Activated T-cell treated with anti-CD3 and anti-CD28 coated beads, Interleukin-2, amount 50 U/mL, for 24 hours (primary cell): Measurements from ENCODE around the gene RPN2.

Experiments
- DNase-seq: peaks from one replicate; pipeline ENCODE4 v3.0.0-alpha.2; 2020
- H3K27ac Mint-ChIP-seq: 2 replicates; pipeline ENCODE4 v1.8.0; 2020; ENCODE audit warnings: mild to moderate bottlenecking, mixed read lengths
- H3K27me3 Mint-ChIP-seq: 2 replicates; pipeline ENCODE4 v1.8.0; 2020; ENCODE audit warnings: mixed read lengths
- H3K36me3 Mint-ChIP-seq: 2 replicates; pipeline ENCODE4 v1.8.0; 2020; ENCODE audit warnings: low read depth, mixed read lengths
- H3K4me1 Mint-ChIP-seq: 2 replicates; pipeline ENCODE4 v1.8.0; 2020; ENCODE audit warnings: low read depth, mixed read lengths
- H3K4me3 Mint-ChIP-seq: 2 replicates; pipeline ENCODE4 v1.8.0; 2020; ENCODE audit warnings: mild to moderate bottlenecking, moderate library complexity, mixed read lengths
- H3K9me3 Mint-ChIP-seq: 2 replicates; pipeline ENCODE4 v1.8.0; 2020; ENCODE audit warnings: mixed read lengths

Gene RPN2

GRCh38 chr20:37251825-37252477, 72.8 kb downstream of the RPN2 start:
- Mint-ChIP-seq H3K9me3 (no peaks in the 10 kb centered on the region), H3K4me1 (no peaks in the 10 kb centered on the region), H3K4me3 (no peak overlapping the region), H3K36me3 (peaks cover 3% of the 10 kb centered on the region), H3K27ac (no peak overlapping the region), H3K27me3 (no peaks in the 10 kb centered on the region)
- no peak for DNase-seq

GRCh38 chr20:37253087-37253486, 74.0 kb downstream of the RPN2 start:
- no peak overlapping the region for H3K27ac Mint-ChIP-seq
- H3K4me1 Mint-ChIP-seq = no peaks in the 10 kb centered on the region
- no peaks in the 10 kb centered on the region for H3K27me3 Mint-ChIP-seq
- H3K36me3 Mint-ChIP-seq = peaks cover 3% of the 10 kb centered on the region
- no peak for DNase-seq
- H3K4me3 Mint-ChIP-seq = no peak overlapping the region
- no peaks in the 10 kb centered on the region for H3K9me3 Mint-ChIP-seq

- H3K27me3 Mint-ChIP-seq = peaks cover 3% of the 10 kb centered on the region
Measured at GRCh38 chr20:37254114-37254878, 75.2 kb downstream of the RPN2 start.

GRCh38 chr20:37256286-37256685, 77.2 kb downstream of the RPN2 start:
- Mint-ChIP-seq H3K36me3 (no peaks in the 10 kb centered on the region), H3K27ac (no peak overlapping the region)

More at GRCh38 chr20:37254114-37254878, 75.2 kb downstream of the RPN2 start:
- H3K27ac Mint-ChIP-seq = no peak overlapping the region
- H3K4me3 Mint-ChIP-seq = no peak overlapping the region
- H3K9me3 Mint-ChIP-seq = no peaks in the 10 kb centered on the region
- no peaks in the 10 kb centered on the region for H3K4me1 Mint-ChIP-seq
- no peaks in the 10 kb centered on the region for H3K36me3 Mint-ChIP-seq
- no peak for DNase-seq

GRCh38 chr20:37257530-37257929, 78.4 kb downstream of the RPN2 start:
- no peak for DNase-seq
- Mint-ChIP-seq H3K27ac (no peak overlapping the region), H3K36me3 (no peaks in the 10 kb centered on the region), H3K4me1 (no peaks in the 10 kb centered on the region), H3K4me3 (no peak overlapping the region), H3K9me3 (no peaks in the 10 kb centered on the region), H3K27me3 (peaks cover 8% of the 10 kb centered on the region)

More at GRCh38 chr20:37256286-37256685, 77.2 kb downstream of the RPN2 start:
- Mint-ChIP-seq H3K4me1 (no peaks in the 10 kb centered on the region), H3K27me3 (peaks cover 5% of the 10 kb centered on the region), H3K4me3 (no peak overlapping the region), H3K9me3 (no peaks in the 10 kb centered on the region)
- DNase-seq = no peak

GRCh38 chr20:37257988-37258387, 78.9 kb downstream of the RPN2 start:
- Mint-ChIP-seq H3K4me3 (no peak overlapping the region), H3K27me3 (peaks cover 8% of the 10 kb centered on the region), H3K36me3 (no peaks in the 10 kb centered on the region), H3K27ac (no peak overlapping the region), H3K9me3 (no peaks in the 10 kb centered on the region), H3K4me1 (no peaks in the 10 kb centered on the region)
- DNase-seq = no peak

- Mint-ChIP-seq H3K27ac (no peak overlapping the region), H3K36me3 (no peaks in the 10 kb centered on the region), H3K4me1 (no peaks in the 10 kb centered on the region), H3K9me3 (no peaks in the 10 kb centered on the region), H3K4me3 (no peak overlapping the region), H3K27me3 (peaks cover 8% of the 10 kb centered on the region)
- DNase-seq = no peak
Measured at GRCh38 chr20:37259031-37259430, 79.9 kb downstream of the RPN2 start.

GRCh38 chr20:37259865-37260264, 80.7 kb downstream of the RPN2 start:
- no peak for DNase-seq
- Mint-ChIP-seq H3K36me3 (no peaks in the 10 kb centered on the region), H3K27ac (no peak overlapping the region), H3K9me3 (no peaks in the 10 kb centered on the region), H3K27me3 (peaks cover 8% of the 10 kb centered on the region), H3K4me1 (no peaks in the 10 kb centered on the region), H3K4me3 (no peak overlapping the region)

GRCh38 chr20:37260923-37261322, 81.8 kb downstream of the RPN2 start:
- H3K9me3 Mint-ChIP-seq = no peaks in the 10 kb centered on the region
- H3K27ac Mint-ChIP-seq = no peak overlapping the region
- peaks cover 8% of the 10 kb centered on the region for H3K27me3 Mint-ChIP-seq
- peaks cover 2% of the 10 kb centered on the region for H3K4me1 Mint-ChIP-seq
- H3K4me3 Mint-ChIP-seq = no peak overlapping the region
- no peak for DNase-seq
- H3K36me3 Mint-ChIP-seq = no peaks in the 10 kb centered on the region

GRCh38 chr20:37261714-37262113, 82.6 kb downstream of the RPN2 start, which contains the start of gene GHRH:
GHRH (minus strand) TSS chr20:37261814; CDS start chr20:37256889, 4,925 bp downstream.
- Mint-ChIP-seq H3K27me3 (peaks cover 8% of the 10 kb centered on the region), H3K9me3 (no peaks in the 10 kb centered on the region), H3K4me3 (no peak within 1 kb of the TSS), H3K4me1 (peaks cover 2% of the 10 kb centered on the region), H3K36me3 (no peaks in the 10 kb centered on the region), H3K27ac (no peak within 1 kb of the TSS)
- no peak for DNase-seq

- Mint-ChIP-seq H3K4me1 (peaks cover 2% of the 10 kb centered on the region), H3K27ac (no peak overlapping the region), H3K9me3 (no peaks in the 10 kb centered on the region), H3K36me3 (no peaks in the 10 kb centered on the region), H3K4me3 (no peak overlapping the region), H3K27me3 (peaks cover 8% of the 10 kb centered on the region)
- no peak for DNase-seq
Measured at GRCh38 chr20:37262505-37262904, 83.4 kb downstream of the RPN2 start.

GRCh38 chr20:37263686-37264085, 84.6 kb downstream of the RPN2 start:
- Mint-ChIP-seq H3K36me3 (no peaks in the 10 kb centered on the region), H3K4me3 (no peak overlapping the region), H3K4me1 (peaks cover 2% of the 10 kb centered on the region), H3K27ac (no peak overlapping the region), H3K9me3 (no peaks in the 10 kb centered on the region), H3K27me3 (peaks cover 5% of the 10 kb centered on the region)
- no peak for DNase-seq

GRCh38 chr20:37265152-37265551, 86.0 kb downstream of the RPN2 start:
- H3K4me1 Mint-ChIP-seq = peaks cover 4% of the 10 kb centered on the region
- H3K4me3 Mint-ChIP-seq = no peak overlapping the region
- no peak for DNase-seq
- H3K27me3 Mint-ChIP-seq = peaks cover 5% of the 10 kb centered on the region
- H3K9me3 Mint-ChIP-seq = no peaks in the 10 kb centered on the region
- H3K27ac Mint-ChIP-seq = no peak overlapping the region
- H3K36me3 Mint-ChIP-seq = no peaks in the 10 kb centered on the region

- Mint-ChIP-seq H3K27me3 (no peaks in the 10 kb centered on the region), H3K4me1 (peaks cover 4% of the 10 kb centered on the region), H3K9me3 (no peaks in the 10 kb centered on the region), H3K27ac (no peak overlapping the region), H3K36me3 (no peaks in the 10 kb centered on the region), H3K4me3 (no peak overlapping the region)
- no peak for DNase-seq
Measured at GRCh38 chr20:37266940-37267666, 88.0 kb downstream of the RPN2 start.
